CD4-positive, alpha-beta memory T cell (primary cell): ENCODE data around the gene MAG. TPM values are rescaled to one million over a fixed set of nuclear protein-coding genes. Genes with fewer than 3 reads are reported as not detected.

Experiments
- CTCF ChIA-PET: fragments of 350-600 bp; sonication (Branson Sonifier 250); formaldehyde crosslinking; loops from one replicate; lab custom pipeline; 2021; ENCODE audit warnings: inconsistent platforms; ENCODE audit not compliant: partially characterized antibody; lab: Charles Lee
- POLR2A ChIA-PET: fragments of 350-600 bp; sonication (Branson Sonifier 250); formaldehyde crosslinking; loops from one replicate; lab custom pipeline; 2021; ENCODE audit not compliant: partially characterized antibody; lab: Charles Lee
- DNase-seq, 5 donors: peaks; one replicate each; pipeline versions ENCODE4 v3.0.0 to v3.0.0-alpha.2; 2020 to 2022; ENCODE audit warnings: mixed read lengths in 1 of 5
- H3K27ac ChIP-seq: one replicate; pipeline ENCODE4 v1.7.0; 2013; ENCODE audit warnings: low read depth, low read length
- H3K27me3 ChIP-seq: 2 replicates; pipeline ENCODE4 v1.7.0; 2013; ENCODE audit warnings: mild to moderate bottlenecking, low read length, moderate library complexity; ENCODE audit not compliant: insufficient read depth
- H3K36me3 ChIP-seq: 2 replicates; pipeline ENCODE4 v1.7.0; 2013; ENCODE audit warnings: mild to moderate bottlenecking, low read length, moderate library complexity; ENCODE audit not compliant: insufficient read depth
- H3K4me1 ChIP-seq: 2 replicates; pipeline ENCODE4 v1.7.0; 2013; ENCODE audit warnings: mild to moderate bottlenecking, low read length, moderate library complexity; ENCODE audit not compliant: insufficient read depth
- H3K4me3 ChIP-seq, 2 donors: one replicate each; pipeline ENCODE4 v1.7.0; 2013; ENCODE audit warnings: low read length in 2 of 2, mild to moderate bottlenecking in 1 of 2
- H3K9me3 ChIP-seq, 2 donors: one replicate each; pipeline ENCODE4 v1.7.0; 2013; ENCODE audit warnings: low read length in 2 of 2, control low read depth in 1 of 2; ENCODE audit not compliant: control insufficient read depth in 1 of 2
- H3K27ac Mint-ChIP-seq, 7 donors: one replicate each; pipeline ENCODE4 v1.8.0; 2020 to 2021; ENCODE audit warnings: mixed read lengths in 7 of 7, mild to moderate bottlenecking in 6 of 7, inconsistent platforms in 3 of 7, moderate library complexity in 3 of 7
- H3K27me3 Mint-ChIP-seq, 2 donors: one replicate each; pipeline ENCODE4 v1.8.0; 2020 to 2021; ENCODE audit warnings: mixed read lengths in 2 of 2
- H3K36me3 Mint-ChIP-seq, 2 donors: one replicate each; pipeline ENCODE4 v1.8.0; 2020 to 2021; ENCODE audit warnings: mixed read lengths in 2 of 2, inconsistent platforms in 1 of 2, mild to moderate bottlenecking in 1 of 2
- H3K4me1 Mint-ChIP-seq, 4 donors: one replicate each; pipeline ENCODE4 v1.8.0; 2020 to 2021; ENCODE audit warnings: mixed read lengths in 4 of 4, mild to moderate bottlenecking in 1 of 4
- H3K4me3 Mint-ChIP-seq, 8 donors: one replicate each; pipeline ENCODE4 v1.8.0; 2020 to 2021; ENCODE audit warnings: mixed read lengths in 8 of 8, mild to moderate bottlenecking in 7 of 8, moderate library complexity in 6 of 8, inconsistent platforms in 3 of 8
- H3K9me3 Mint-ChIP-seq, 8 donors: one replicate each; pipeline ENCODE4 v1.8.0; 2020 to 2021; ENCODE audit warnings: mixed read lengths in 8 of 8, mild to moderate bottlenecking in 5 of 8, inconsistent platforms in 3 of 8, moderate library complexity in 1 of 8
- intact Hi-C: fragments of 100-400 bp; cut with micrococcal nuclease; formaldehyde crosslinking; loops from one replicate; pipeline ENCODE4 v1.15.1; 2023
- polyA plus RNA-seq, 2 donors: library from polyadenylated mRNA; unstranded; fragments of 300-500 nt; fragmentation: Illumina TruSeq; gene quantifications; one replicate each; pipeline ENCODE4 v1.2.3, GENCODE V29; 2021
- total RNA-seq, 2 experiments: library from RNA; stranded (reverse); gene quantifications; one replicate each; pipeline ENCODE4 v1.2.3, GENCODE V29; 2021

Gene MAG
- total and polyA plus RNA-seq, 4 experiments from 2014 or later = not detected

- peaks cover 13% of the 10 kb centered on the region for H3K4me1 ChIP-seq
- Mint-ChIP-seq H3K36me3 (peaks cover 11 to 33% of the 10 kb centered on the region in 2 donors), H3K4me3 (no peak overlapping the region), H3K9me3 (no peaks in the 10 kb centered on the region), H3K27me3 (no peaks in the 10 kb centered on the region), H3K4me1 (peaks cover 20 to 40% (median 27%) of the 10 kb centered on the region in 4 donors), H3K27ac (peak overlapping the region in 5 of 7 donors; percentile 19 to 78 (median 55))
- POLR2A ChIA-PET = interaction anchor here (0.9 to 1.4 kb wide), 5 partner anchors 8 to 206 kb away, joined by 3 to 5 read pairs (median 4); no protein-coding TSS in a partner anchor
- H3K4me3 ChIP-seq = no peak overlapping the region
- intact Hi-C loops = no loop called here
- no peak overlapping the region for H3K27ac ChIP-seq
- no peak for DNase-seq
- H3K9me3 ChIP-seq = no peaks in the 10 kb centered on the region
- H3K27me3 ChIP-seq = no peaks in the 10 kb centered on the region
- CTCF ChIA-PET = interaction anchor here (1.0 kb wide), 1 partner anchor 15 kb away, joined by 4 read pairs; no protein-coding TSS in a partner anchor
- H3K36me3 ChIP-seq = peaks cover 20% of the 10 kb centered on the region
Observed at GRCh38 chr19:35257113-35257461, 34.9 kb upstream of the MAG start.

GRCh38 chr19:35260694-35261304 is 31.2 kb upstream of the MAG start:
- Mint-ChIP-seq H3K27me3 (no peaks in the 10 kb centered on the region), H3K4me3 (no peak overlapping the region), H3K4me1 (peaks cover 19 to 33% (median 27%) of the 10 kb centered on the region in 4 donors), H3K27ac (peak overlapping the region in 4 of 7 donors; percentile 46 to 77 (median 60)), H3K36me3 (peaks cover 0 to 37% of the 10 kb centered on the region in 2 donors), H3K9me3 (peaks cover 0 to 1% (median 0%) of the 10 kb centered on the region in 8 donors)
- DNase-seq = no peak
- Histone ChIP-seq H3K4me3 (no peak overlapping the region), H3K27ac (no peak overlapping the region), H3K9me3 (no peaks in the 10 kb centered on the region), H3K4me1 (peaks cover 16% of the 10 kb centered on the region), H3K36me3 (peaks cover 10% of the 10 kb centered on the region), H3K27me3 (no peaks in the 10 kb centered on the region)
- ChIA-PET POLR2A (interaction anchor here (0.6 to 7.7 kb wide), 4 partner anchors 10 to 61 kb away, joined by 3 to 48 read pairs (median 4); no protein-coding TSS in a partner anchor), CTCF (no interaction called here)
- intact Hi-C loops = no loop called here

GRCh38 chr19:35261356-35262100 is 30.4 kb upstream of the MAG start:
- H3K4me1 Mint-ChIP-seq = peaks cover 19 to 37% (median 30%) of the 10 kb centered on the region in 4 donors
- POLR2A ChIA-PET = interaction anchor here (0.6 to 7.7 kb wide), 6 partner anchors 11 to 62 kb away, joined by 3 to 48 read pairs (median 3); no protein-coding TSS in a partner anchor
- H3K9me3 Mint-ChIP-seq = peaks cover 0 to 1% (median 0%) of the 10 kb centered on the region in 8 donors
- Histone ChIP-seq H3K9me3 (no peaks in the 10 kb centered on the region), H3K36me3 (peaks cover 10% of the 10 kb centered on the region), H3K27me3 (no peaks in the 10 kb centered on the region), H3K4me1 (peaks cover 20% of the 10 kb centered on the region), H3K27ac (no peak overlapping the region), H3K4me3 (no peak overlapping the region)
- H3K27me3 Mint-ChIP-seq = no peaks in the 10 kb centered on the region
- intact Hi-C loops = no loop called here
- peaks cover 3 to 40% of the 10 kb centered on the region in 2 donors for H3K36me3 Mint-ChIP-seq
- DNase-seq = no peak
- CTCF ChIA-PET = interaction anchor here (0.7 kb wide), 1 partner anchor 26 kb away, joined by 4 read pairs; no protein-coding TSS in a partner anchor
- peak overlapping the region in 5 of 7 donors; percentile 15 to 77 (median 46) for H3K27ac Mint-ChIP-seq
- no peak overlapping the region for H3K4me3 Mint-ChIP-seq

GRCh38 chr19:35262101-35262761 is 29.7 kb upstream of the MAG start:
- no peak for DNase-seq
- intact Hi-C loops = no loop called here
- Mint-ChIP-seq H3K27me3 (no peaks in the 10 kb centered on the region), H3K9me3 (peaks cover 0 to 1% (median 0%) of the 10 kb centered on the region in 8 donors), H3K36me3 (peaks cover 3 to 40% of the 10 kb centered on the region in 2 donors), H3K4me1 (peaks cover 14 to 31% (median 26%) of the 10 kb centered on the region in 4 donors), H3K27ac (peak overlapping the region in 2 of 7 donors; percentile 22 to 80), H3K4me3 (no peak overlapping the region)
- Histone ChIP-seq H3K27me3 (no peaks in the 10 kb centered on the region), H3K4me1 (peaks cover 20% of the 10 kb centered on the region), H3K27ac (no peak overlapping the region), H3K36me3 (peaks cover 10% of the 10 kb centered on the region), H3K4me3 (no peak overlapping the region), H3K9me3 (no peaks in the 10 kb centered on the region)
- CTCF ChIA-PET = interaction anchor here (0.7 kb wide), 1 partner anchor 26 kb away, joined by 4 read pairs; no protein-coding TSS in a partner anchor
- POLR2A ChIA-PET = interaction anchor here (0.7 to 7.7 kb wide), 5 partner anchors 12 to 50 kb away, joined by 3 to 48 read pairs (median 3); no protein-coding TSS in a partner anchor

- peak overlapping the region in 6 of 7 donors; percentile 32 to 90 (median 82) for H3K27ac Mint-ChIP-seq
- H3K27me3 Mint-ChIP-seq = no peaks in the 10 kb centered on the region
- Histone ChIP-seq H3K36me3 (peaks cover 10% of the 10 kb centered on the region), H3K9me3 (no peaks in the 10 kb centered on the region), H3K4me1 (peaks cover 18% of the 10 kb centered on the region), H3K27me3 (no peaks in the 10 kb centered on the region), H3K4me3 (no peak overlapping the region), H3K27ac (no peak overlapping the region)
- CTCF ChIA-PET = interaction anchor here (0.5 to 1.5 kb wide), 7 partner anchors 11 to 231 kb away, joined by 3 to 6 read pairs (median 3); partner anchors contain the start of gene FXYD7
- H3K9me3 Mint-ChIP-seq = peaks cover 0 to 1% (median 0%) of the 10 kb centered on the region in 8 donors
- peak overlapping the region in 2 of 8 donors; percentile 35 to 46 for H3K4me3 Mint-ChIP-seq
- intact Hi-C loops = no loop called here
- H3K4me1 Mint-ChIP-seq = peaks cover 9 to 27% (median 19%) of the 10 kb centered on the region in 4 donors
- POLR2A ChIA-PET = interaction anchor here (0.6 to 7.7 kb wide), 17 partner anchors 8 to 187 kb away, joined by 3 to 95 read pairs (median 4); partner anchors contain the start of gene FXYD5
- peaks cover 3 to 40% of the 10 kb centered on the region in 2 donors for H3K36me3 Mint-ChIP-seq
- DNase-seq = no peak
Observed at GRCh38 chr19:35264268-35265125, 27.5 kb upstream of the MAG start.
